NCI-H345 treated with DMSO at 0.1 percent for 48 hours (cell line): Measurements from ENCODE around the gene C3orf70.

Source experiments
- DNase-seq: peaks from one replicate; lab custom pipeline; 2025; ENCODE audit not compliant: unreplicated experiment; lab: John Stamatoyannopoulos, UW

The C3orf70 gene

GRCh38 chr3:185056908-185057307 lies 96.0 kb downstream of the C3orf70 start:
- DNase-seq: no peak

DNA sequence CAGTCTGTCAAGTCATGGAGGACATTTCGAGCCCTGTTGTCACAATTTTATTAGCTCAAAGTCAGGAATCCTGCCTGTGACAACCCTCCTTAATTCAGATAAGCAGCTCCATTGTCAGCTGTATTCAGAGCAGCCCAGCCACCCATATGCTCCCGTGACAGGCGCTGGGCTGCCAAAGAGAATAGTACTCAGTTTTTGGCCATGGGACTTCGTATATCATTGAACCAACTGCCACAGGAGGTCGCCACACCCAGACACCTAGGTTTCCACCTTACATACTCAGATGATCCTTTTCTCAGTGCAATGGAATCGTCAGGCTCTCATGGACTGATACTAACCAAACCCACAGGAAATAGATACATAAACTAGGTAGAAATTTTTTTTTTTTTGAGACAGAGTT lies 100.2 kb downstream of the C3orf70 start:
- no peak for DNase-seq

- DNase-seq: no peak
Observed at GRCh38 chr3:185051801-185052200, 101.1 kb downstream of the C3orf70 start.

DNA sequence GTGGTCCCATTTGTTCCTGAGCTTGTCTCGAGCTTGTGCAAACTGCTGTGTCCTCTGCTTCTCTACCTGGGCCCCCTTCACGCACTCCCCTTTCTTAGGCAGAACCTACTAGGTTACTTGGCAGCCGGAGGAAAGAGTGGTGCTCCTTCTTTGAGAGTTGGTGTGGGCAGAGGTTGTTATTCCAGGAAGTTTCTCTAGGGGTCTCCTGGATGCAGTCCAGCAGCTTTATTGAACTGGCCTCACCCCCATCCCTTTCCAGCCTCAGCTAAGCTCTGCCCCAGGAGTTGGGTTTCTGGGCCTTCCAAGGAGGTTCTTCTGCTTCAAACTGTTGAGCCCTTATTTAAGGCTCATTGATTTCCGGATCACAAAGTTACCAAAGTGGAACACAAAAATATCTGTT lies 103.2 kb downstream of the C3orf70 start:
- no peak for DNase-seq

DNA sequence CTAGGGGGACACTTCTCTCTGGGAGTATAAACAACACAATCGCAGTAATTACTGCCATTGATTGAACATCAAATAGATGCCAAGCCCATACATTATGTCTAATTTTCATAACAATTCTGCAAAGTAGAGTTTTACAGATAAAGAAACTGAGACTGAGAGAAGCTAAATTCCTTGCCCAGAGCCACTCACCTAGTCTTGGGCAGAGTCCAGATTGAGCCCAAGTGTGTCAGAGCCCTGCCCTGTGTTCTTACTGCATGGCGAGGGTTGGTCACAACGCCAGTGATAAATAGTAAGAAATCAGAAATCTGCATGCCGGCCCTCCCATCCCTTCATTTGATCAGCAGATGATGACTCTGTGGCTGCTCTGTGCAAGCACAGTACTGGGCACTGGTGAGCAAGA lies 106.3 kb downstream of the C3orf70 start:
- DNase-seq: no peak

DNA sequence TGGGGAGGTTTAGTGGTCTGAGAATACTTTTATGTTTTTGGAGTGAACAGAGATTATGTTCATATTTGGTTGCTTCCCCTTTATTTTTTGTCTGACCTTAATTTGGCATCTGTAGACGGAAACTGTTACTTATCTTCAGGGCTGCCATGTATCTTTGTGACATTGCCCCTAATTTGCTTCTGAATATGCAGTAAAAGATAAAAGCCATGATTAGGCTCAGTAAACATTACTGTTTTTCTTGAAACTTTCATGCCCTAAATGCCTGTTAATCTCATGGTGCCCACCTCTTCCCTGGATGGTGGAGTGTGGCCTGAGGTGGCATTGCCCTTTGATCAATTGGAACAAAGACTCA lies 106.7 kb downstream of the C3orf70 start:
- no peak for DNase-seq

GRCh38 chr3:185042312-185043050 lies 110.4 kb downstream of the C3orf70 start:
- DNase-seq: no peak

- no peak for DNase-seq
Observed at GRCh38 chr3:185041540-185041939, 111.3 kb downstream of the C3orf70 start.

DNA sequence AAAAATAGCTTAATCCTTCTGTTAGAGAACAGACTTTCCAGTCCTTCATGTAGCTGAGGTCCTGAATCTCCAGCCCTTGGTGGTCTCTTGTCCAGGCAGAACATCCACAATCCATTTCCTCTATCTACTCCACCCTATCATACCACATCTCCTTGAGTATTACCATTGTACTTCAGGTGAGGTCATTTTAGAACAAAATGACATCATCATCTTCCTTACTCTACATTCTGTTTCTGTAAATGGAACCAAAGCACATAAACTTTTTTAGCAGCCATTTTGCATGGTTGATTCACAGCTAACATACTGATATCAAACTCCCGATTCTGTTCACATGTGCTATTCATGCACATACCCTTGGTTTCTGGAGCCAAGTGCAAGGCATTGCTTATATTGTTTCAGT lies 112.4 kb downstream of the C3orf70 start:
- DNase-seq: no peak

GRCh38 chr3:185037801-185038200 lies 115.1 kb downstream of the C3orf70 start:
- DNase-seq: no peak

GRCh38 chr3:185030951-185031350 lies 121.9 kb downstream of the C3orf70 start:
- DNase-seq: no peak

DNA sequence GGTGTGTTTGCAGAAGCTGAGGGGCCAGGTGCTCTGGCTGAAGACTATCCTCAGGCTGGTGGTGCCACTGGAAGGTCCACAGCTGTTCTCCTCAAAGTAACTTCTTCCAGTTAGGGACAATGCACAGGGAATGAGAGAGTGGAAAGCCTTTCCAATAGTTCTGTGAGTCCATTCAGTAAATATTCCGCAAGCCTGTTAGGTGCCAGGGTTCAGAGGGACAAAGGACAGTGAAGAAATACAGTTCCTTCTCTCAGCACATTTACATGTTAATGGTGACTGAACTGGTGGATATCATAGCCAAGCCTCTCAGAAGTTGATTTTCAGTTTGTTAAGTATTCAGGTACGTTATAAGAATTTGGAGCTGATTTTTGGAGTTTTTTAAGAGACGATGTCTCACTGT lies 122.5 kb downstream of the C3orf70 start:
- no peak for DNase-seq

DNA sequence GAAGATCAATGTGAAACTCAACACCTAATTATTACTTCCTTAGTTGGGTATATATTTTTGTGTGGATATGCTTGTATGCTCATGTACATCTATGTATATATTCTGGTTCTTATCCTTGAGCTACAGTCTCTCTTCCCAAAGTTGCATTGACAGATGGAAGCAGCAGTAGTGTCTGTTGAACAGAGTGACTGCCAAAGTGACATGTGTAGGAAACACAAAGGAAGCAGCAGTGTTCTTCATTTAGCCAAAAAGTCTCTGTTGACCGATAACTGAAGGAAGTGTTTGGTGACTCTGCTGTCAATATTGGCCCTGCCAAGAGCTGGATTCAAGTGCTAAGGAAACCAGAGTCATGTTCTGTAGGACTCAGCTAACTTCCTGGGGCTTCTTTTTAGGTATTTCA lies 123.8 kb downstream of the C3orf70 start:
- no peak for DNase-seq

DNA sequence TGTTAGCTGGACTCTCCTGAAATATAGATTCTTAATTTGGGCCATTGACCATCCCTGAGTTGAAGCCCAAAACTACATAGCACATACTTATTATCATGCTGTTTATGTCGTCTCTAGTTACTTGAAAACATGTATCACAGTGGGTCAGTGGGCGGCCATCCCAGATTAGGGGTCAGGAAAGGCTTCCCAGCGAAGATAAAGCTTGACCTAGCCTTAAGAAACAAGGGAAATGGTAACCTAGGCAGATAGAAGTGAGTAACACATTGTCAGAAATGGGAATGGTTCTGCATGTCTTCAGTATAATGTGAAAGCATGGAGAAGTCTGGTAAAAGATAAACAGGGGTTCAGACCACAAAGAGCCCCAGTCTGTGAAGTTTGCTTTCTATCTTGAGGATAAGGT lies 124.7 kb downstream of the C3orf70 start:
- no peak for DNase-seq
